SU-DHL-6 (cell line): ENCODE data around the gene GOLGA1.

ENCODE experiments used
- CTCF ChIP-seq: fragments of 200-600 bp; sonication (generic); IDR thresholded peaks from one replicate; pipeline ENCODE4 v1.5.1; 2017; ENCODE audit warnings: antibody characterized with exemption, mild to moderate bottlenecking, low read length, moderate library complexity; ENCODE audit not compliant: insufficient read depth, poor library complexity, severe bottlenecking
- EZH2phosphoT487 ChIP-seq: fragments of 200-600 bp; sonication (generic), shearing (Covaris generic); conservative IDR thresholded peaks from 2 replicates; pipeline ENCODE4 v1.6.1; 2018; ENCODE audit warnings: mild to moderate bottlenecking, antibody characterized with exemption, low read length, moderate library complexity, mixed read lengths

GRCh38 chr9:124860582-124861341, 80.1 kb downstream of the GOLGA1 start:
- TF ChIP-seq CTCF: no peak
- no peak for TF ChIP-seq EZH2phosphoT487
